Measurements from ENCODE around the gene ATP5PB.

DNA sequence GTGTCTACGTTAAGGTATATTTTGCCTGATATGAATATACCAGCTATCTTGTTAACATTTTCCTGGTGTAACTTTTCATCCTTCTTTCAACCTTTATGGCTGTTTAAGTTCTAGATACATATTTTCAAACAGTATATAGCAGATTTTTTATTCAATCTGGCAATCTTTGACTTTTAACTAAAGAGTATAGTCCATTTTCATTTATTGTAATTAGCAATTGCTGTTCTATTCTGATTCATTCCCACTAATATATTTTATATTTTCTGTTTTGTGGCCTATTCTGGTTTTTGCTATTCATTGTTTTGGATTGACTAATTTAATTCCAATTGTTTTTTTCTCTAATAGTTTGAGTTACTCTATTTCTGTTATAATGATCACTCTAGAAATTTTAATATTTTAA is 17.2 kb downstream of the ATP5PB start:
- TF ChIP-seq, protein P1, sequence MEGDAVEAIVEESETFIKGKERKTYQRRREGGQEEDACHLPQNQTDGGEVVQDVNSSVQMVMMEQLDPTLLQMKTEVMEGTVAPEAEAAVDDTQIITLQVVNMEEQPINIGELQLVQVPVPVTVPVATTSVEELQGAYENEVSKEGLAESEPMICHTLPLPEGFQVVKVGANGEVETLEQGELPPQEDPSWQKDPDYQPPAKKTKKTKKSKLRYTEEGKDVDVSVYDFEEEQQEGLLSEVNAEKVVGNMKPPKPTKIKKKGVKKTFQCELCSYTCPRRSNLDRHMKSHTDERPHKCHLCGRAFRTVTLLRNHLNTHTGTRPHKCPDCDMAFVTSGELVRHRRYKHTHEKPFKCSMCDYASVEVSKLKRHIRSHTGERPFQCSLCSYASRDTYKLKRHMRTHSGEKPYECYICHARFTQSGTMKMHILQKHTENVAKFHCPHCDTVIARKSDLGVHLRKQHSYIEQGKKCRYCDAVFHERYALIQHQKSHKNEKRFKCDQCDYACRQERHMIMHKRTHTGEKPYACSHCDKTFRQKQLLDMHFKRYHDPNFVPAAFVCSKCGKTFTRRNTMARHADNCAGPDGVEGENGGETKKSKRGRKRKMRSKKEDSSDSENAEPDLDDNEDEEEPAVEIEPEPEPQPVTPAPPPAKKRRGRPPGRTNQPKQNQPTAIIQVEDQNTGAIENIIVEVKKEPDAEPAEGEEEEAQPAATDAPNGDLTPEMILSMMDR (IDR thresholded peaks at IDR 0.05; ENCODE audit: borderline replicate concordance, extremely low read depth, low read length, poor library complexity, severe bottlenecking) = no peak
- no peak for TF ChIP-seq EZH2 (IDR thresholded peaks at IDR 0.05; ENCODE audit: borderline replicate concordance, low read depth, low read length, severe bottlenecking)
